ENCODE results near the gene VCL.

- TF ChIP-seq REST (IDR thresholded peaks at IDR 0.05; ENCODE audit: low read depth, low read length) (no peak), RCOR1 (IDR thresholded peaks at IDR 0.05; ENCODE audit: low read length) (no peak), CTCF (IDR thresholded peaks at IDR 0.05) (no peak), GABPA (IDR thresholded peaks at IDR 0.05; ENCODE audit: low read depth) (no peak)
These were observed 123.0 kb downstream of the VCL start for GRCh38 chr10:74120911-74121310.

Measured in SK-N-SH (cell line).